HG03280 (cell line): ENCODE measurements around the gene UQCR10.

Experiments used
- ATAC-seq: cut with Tn5 transposase; IDR thresholded peaks from one replicate; pipeline ENCODE4 v1.9.1; 2021; ENCODE audit warnings: mild to moderate bottlenecking, moderate library complexity; ENCODE audit not compliant: unreplicated experiment

UQCR10 gene

DNA sequence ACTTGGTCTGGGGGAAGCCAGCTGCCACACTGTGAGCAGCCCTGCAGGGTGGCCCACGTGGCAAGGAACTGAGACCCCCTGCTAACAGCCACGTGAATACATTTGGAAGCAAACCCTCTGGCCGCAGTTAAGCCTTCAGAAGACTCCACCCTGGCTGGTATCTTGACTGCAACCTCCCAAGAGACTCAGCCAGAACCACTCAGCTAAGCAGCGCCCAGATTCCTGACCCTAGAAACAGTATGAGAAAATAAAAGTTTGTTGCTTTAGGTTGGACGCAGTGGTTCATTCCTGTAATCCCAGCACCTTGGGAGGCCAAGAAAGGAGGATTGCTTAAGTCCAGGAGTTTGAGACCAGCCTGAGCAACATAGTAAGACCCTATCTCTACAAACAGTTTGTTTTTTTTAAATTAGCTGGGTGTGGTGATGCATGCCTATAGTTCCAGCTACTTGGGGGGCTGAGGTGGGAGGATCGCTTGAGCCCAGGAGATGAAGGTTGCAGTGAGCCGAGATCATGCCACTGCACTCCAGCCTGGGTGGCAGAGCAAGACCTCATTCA, 9.0 kb upstream of the UQCR10 start:
- ATAC-seq = no peak

DNA sequence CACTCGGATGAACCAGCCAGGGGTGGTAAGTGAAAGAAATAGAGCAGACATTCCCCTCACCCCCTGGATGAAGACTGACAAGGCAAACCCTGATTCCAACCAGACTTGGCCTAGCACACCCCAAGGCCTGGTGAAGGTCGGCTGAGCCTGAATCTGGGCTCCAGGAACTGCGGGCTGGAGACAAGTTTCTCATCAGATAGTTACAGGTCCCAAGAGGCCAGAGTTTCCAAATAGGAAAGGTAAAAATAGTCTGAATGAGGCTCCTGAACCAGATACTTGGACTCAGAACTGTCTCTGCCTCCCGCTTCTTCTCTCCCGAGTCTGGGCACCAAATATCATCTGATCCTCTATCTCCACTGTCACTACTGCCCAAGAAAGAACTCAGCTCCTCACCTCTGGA, 8.2 kb upstream of the UQCR10 start:
- no peak for ATAC-seq

DNA sequence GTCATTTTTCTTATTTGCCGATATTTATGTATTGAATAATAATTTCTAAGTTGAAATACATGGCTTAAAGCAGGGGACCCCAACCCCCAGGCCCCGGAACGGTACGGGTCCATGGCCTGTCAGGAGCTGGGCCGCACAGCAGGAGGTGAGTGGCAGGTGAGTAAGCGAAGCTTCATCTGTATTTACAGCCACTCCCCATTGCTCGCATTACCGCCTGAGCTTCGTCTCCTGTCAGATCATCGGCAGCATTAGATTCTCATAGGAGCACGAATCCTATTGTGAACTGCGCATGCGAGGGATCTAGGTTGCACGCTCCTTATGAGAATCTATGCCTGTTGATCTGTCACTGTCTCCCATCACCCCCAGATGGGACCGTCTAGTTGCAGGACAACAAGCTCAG, 4.9 kb upstream of the UQCR10 start:
- ATAC-seq = no peak

DNA sequence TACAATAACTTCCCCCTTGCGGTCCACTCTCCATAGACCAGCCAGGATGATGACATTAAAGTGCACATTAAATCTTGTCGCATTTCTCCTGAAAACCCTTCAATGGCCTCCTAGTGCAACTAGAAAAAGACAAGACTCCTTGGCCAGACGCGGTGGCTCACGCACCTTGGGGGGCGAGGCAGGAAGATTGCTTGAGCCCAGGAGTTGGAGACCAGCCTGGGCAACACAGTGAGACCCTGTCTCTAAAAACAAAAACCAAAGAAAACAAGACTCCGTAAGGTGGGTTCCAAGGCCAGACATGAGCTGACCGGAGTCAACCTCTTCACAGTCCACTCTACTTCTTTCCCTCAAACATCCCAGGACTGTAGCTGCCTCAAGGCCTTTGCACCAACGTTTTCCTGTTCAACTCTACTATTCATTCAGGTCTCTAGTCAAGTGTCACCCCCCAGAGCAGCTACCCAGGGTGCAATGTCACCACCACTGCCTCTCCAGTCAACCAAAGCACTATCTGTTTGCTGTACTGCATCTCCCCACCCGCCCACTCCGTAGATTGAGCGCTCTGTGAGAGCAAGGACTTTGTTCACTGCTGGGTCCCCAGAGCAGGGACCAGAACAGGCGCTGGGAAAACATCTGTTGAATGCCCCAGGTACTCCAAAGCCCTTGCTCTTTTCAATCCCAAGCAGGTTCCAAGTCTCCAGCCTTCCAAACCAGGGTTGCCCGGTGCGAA, 1.1 kb upstream of the UQCR10 start:
- ATAC-seq = peak; percentile 13

DNA sequence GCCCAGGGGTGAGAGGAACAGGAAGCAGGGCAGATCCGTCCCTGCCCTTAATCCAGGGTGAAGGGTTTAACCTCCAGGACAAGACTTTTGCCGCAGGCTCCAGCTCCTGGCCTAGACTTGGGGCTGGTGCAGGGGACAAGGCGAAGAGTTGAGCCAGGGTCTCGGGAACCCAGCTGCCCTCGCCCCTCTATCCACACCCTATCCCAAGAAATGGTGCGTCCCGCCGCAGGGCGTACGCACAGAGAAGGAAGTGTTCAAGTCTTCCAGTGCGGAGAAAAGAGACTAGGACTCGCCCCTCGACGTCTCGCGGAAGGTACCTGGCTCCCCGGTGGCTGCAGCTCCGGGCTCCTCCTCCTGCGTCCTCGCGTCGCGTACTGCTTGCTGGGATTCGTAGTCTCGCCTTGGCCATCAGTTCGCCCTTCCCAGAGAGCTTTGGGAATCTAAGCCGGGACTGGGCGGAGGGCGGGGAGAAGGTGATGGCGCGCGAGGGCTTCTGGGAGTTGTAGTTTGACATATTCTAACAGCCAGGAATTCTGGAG, 468 bp upstream of the UQCR10 start, which contains the start of gene ZMAT5:
Gene ZMAT5, minus strand, starts transcription at position 376 of the 539 bp plus-strand sequence. CDS start 18,463 bp downstream, outside the sequence.
- ATAC-seq = peak; percentile 87

DNA sequence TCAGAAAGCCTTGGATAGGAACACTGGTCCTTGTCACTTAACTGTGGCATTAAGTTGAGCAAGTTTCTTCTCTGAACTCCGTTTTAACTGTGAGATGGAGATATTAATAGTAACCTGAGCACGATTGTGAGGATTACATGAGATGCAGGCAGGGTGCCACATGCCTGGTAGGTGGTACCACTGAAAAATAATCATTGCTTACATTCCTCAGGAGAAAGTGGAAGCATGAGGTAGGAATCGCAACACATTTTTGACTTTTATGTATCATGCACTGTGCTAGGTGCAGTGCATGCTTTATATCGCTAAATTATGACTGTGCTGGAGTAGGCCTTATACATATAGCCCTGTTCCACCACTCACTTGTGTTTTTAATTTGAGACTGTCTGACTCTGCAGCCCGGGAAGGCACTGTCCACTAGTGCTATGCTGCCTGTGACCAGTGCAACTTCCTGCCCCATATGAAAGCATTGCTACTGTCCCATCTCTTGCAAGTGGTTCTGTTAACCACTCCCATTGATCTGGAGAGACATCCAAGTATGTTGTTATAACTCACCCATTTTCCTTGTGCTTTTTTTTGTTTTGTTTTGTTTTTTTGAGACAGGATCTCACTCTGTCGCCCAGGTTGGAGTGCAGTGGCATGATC, 1.0 kb downstream of the UQCR10 start:
- no peak for ATAC-seq

DNA sequence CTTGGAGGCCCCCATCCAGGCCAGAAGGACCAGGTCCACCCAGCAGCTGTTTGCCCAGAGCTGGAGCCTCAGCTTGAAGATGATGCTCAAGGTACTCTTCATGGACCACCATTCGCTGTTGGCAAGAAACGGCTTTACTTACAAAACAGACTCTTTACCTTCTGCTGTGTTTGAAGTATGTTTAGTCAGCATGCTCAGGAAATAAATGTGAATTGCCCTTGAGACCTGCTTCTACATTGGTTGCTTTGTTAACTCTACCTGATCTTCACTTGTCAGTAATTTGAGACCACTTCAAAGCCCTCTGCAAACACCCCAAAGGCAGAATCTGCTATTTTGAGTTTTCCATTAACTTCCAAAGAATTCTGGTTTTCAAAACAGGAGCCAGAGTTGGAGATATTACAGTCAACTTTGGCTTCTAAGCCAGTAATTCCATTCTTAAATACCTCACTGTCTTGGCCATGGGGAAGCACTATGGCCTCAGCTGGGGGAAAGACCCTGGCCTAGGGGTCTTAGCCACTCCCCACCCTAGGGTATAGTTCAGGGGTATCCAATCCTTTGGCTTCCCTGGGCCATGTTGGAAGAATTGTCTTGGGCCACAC, 2.7 kb downstream of the UQCR10 start:
- no peak for ATAC-seq

DNA sequence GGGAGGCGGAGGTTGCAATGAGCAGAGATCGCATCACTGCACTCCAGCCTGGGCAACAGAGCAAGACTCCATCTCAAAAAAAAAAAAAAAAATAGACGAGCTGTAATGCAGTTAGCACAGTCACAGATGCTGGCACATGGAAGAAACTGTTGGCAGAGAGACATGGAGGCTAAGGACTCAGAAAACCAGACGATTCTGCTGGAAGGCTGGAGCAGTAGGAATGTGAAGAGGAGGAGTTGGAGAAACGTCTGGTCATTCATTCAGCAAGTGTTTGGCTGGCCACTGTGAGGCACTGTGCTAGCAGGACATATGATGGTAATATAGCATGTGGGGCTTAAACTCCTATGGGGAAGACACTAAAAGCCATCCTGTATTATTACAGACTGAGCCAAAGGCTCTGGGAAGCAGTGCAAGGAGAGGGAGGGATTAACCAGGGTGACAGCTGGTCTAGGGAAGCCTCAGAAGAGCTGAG, 5.0 kb downstream of the UQCR10 start:
- no peak for ATAC-seq

DNA sequence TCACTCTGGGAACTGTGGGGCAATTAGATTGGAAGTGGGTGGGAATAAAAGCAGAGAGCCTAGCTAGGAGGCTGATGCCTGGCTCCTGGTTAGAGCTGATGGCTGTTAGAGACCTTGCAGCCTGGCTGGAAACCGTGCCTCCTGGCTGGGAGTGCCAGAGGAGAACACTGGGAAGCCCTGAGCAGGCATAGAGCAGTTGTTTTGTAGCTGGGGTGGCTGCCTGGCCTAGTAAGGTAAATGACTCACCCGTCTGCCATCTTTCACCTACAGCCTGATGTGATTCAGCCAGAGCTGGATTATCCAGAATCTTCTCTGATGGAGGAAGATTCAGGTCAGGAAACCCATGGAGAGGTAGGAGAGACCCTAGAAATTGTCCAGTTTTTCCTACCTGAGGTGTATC, 6.1 kb downstream of the UQCR10 start:
- no peak for ATAC-seq

DNA sequence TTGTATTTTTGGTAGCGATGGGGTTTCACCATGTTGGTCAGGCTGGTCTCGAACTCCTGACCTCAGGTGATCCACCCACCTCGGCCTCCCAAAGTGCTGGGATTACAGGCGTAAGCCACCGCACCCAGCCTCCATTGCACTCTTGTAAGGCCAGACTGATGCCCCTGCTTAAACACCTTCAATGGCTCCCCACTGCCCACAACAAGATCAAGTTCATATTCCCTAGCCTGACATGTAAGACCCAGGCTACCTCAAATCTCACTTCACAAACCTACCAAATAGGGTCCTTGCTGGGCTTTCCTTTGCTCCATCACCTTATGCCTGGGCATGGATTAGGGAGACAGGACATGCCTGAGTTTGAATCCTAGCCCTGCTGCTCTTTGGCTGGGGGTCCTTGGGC, 13.1 kb downstream of the UQCR10 start:
- no peak for ATAC-seq

DNA sequence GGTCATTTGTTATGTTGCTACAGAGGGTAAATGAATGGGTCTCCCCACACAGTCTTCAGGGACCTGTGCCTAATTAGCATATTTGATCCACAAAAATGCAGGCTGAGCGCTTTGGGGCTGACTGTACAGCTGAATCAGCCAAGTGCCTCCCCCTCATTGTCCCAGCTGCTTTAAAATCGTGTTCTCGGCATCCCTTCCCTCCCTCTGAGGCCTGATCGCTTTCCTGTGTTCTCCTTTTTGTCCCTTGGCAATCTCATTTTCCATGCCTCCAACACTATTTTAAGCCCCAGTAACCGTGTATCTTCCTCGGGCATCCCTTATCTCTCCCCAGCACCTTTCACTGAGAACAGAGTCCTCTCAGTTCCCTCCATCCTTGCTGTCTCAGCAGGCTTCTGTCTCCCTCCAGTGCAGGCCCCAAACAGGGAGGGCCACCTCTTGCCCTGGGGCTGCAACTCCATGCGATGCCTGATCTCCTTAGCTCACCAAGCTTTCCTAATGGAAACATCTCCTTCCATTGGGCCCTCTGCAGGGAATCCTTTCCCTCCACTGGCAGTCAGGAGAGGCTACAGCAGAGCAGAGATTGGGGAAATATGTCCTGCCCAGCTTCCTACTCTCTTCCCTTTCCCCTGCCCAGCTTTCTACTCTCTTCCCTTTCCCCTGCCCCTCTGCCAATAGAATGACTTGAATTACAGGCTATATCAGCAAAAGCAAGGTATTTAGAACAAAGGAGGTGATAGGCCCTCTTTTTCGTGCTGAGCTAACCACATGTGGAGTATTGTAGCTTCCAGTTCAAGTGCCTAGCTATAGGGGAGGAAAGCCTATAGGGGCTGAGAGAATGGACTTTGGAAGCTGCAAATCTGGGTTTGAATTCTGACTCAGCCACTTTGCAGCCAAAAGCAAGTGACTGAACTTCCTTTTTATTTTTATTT, 13.8 kb downstream of the UQCR10 start:
- ATAC-seq = no peak

DNA sequence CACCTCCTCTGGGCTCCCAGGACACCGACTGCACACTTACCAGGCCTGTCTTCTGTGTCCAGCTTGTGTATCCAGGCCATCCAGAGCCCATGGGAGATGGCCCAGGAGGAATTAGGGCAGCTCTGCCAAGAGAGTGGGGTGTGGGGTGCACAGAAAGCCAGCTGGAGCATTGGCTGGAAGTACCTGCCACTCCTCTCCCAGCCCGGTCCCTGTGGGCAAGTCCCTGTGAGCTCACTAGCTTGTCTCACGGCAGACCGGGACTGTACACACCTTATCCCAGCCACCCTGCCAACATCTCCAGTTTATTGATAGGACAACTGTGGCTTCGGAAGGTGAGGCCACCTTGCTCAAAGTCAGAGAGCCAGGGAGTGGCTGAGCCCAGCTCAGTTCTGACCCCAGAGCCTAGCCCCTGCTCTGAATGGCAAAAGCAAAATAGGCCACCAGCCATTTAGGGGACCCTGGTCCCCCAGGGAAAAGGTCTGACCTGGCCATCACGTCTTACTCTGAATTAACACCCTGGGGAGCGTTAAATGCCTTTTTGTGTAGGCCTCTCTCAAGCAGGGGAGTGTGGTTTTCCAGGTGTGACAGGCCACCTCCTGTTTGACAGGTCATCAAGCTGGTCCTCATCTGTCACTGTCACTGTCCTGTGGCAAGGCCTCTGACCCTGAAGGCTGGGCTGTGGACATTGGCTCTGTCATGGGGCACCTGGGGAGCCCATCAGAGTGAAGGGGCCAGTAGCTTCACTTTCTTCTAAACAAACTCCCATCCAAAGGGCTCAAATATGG, 15.1 kb downstream of the UQCR10 start:
- no peak for ATAC-seq

DNA sequence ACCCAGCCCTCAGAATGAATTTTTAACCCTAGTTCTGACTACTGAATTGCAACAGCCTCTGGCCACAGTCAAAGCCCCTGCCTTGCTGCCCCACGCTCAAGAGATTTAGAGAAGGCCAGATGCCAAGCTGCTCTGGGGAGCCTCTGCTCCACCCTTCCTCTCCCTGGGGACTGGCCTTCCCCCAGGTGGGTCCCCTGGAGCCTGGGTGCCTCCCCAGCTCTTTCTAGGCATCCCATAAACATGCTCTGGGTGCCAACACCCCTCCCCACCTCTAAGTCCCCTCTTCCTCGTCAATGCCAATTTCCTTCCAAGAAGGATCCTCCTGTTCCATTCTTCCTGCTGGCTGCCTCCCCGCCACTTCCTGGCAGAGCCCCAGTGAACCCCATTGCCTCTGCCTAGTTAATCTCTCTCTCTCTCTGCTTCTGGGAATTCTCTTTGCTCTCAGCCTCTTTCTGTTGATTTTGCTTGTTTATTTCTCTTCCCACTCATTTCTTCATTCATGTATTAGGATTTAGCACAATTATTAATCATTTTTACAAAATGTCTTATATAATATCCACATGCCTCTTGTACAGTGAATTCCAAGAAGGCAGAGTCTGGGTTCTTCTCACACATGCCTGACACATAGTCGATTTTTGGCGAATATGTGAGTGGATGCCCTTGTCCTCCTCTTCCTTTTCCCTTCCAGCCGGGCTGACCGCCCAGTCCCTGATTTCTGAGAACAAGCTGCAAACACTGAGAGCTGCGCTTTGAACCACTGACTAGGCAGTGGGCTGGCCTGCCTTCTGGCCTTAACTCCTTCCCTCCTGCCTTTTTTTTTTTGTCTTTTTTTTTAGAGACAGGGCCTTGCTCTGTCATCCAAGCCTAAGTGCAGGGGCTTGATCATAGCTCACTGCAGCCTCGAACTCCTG, 17.5 kb downstream of the UQCR10 start:
- no peak for ATAC-seq

DNA sequence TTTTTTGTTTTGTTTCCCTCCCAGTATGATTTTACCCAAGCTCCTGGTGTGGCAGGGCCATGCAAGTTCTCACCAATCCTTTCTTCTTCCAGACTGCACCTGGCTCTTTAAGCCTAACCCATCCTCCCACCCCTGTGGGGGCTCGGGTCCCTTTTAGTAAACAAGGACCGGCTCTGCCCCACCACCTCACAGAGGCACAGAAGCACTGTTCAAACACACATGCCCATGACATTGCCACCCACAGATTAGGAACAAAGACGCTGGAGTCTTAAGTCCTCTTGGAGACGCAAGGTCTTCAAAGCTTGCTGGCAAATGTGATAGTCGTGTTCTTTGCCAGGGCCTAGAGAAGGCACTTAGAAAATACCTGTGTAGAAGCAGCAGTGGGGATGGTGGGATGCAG, 18.9 kb downstream of the UQCR10 start:
- ATAC-seq = no peak

DNA sequence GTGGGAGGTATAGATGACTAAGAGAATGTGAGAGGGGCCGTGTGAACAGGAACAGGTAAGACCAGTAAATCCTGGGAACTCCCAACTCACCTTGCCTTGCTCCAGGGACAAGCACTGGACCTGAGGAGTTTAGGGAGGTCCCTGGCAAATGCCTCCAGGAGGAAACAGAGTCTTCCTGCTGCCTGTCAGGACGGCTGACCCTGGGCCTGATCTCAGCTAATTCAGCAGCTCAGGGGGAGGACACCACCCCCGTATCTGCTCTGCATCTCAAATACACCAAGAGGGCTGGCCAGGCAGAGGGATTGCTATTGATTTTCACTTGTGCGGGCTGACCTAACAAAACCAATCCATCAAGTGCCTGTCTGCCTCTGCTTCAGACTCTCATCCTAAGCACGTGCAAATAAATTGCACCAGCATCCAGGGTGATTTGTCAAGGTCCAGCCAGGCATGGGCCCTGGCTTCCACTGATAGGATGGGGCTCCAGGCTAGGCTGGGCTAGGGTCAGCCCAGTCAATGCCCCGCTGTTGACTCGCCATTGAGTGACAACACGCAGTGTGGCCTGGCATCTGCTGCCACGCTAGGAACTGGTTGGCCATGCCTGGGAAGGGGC, 20.3 kb downstream of the UQCR10 start:
- ATAC-seq = no peak

DNA sequence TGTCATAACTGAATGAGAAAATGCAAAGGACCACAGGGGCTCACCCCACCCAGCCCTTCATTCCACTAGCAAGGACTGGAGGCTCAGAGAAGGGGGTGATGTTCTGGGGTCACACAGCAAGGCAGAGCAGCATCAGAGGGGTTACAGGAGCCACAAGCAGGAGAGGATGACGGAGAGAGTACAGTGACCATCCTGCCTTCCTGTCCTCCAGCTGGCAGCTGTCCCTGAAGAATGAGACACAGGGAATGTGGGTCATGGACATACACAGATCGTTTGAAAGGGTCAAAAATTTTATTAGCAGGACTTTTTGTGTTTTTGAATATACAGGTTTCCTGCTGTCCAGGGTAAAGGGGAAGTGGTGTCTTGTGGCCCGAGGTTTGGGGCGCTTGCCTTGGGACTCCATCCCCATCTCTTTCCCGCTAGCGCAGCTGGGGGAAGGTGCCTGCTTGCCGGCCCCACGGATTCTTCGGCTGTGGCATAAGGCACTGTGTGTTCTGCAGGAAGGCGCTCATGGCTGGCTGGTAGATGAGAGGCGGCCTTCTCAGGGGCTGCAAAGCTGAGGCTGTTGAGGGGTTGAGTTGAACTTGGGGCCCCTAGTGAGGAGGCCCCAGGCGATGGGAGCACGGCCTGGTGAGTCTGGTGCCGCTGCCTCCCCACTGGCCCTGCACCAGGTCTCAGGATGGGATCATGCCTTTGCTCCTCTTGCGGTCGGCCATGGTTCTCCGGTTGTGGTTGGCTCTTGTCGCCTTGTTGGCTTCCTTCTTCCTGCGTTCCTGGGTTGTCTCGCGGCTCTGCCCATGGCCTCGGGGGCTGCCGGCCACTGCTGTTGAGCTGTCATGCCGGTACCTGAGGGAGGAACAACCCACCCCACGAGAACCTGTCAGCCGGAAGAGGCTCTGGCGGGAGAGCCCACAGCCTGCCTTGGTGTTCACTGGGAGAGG, 21.4 kb downstream of the UQCR10 start:
- no peak for ATAC-seq

DNA sequence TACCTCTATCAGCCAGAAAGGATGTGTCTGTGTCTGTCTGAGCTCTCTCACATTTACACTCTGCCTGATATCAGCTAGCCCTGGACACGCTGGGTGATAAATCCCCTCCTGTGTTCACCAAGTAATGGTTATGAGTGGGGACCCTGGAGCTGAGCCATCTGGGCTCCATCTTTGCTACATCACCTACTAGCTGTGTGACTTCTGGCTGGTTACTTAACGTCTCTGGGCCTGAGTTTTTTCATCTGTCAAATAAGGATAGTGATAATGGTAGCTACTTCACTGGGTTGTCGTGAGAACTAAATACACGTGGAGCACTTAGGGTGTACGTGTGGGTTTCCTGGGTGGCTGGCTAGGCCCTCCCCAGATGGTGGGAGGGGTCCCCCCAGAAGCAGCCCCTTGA, 22.9 kb downstream of the UQCR10 start:
- ATAC-seq = no peak
